GM18508 (cell line): ENCODE results near the gene PXDC1.
"Not testable (repeated sequence)": the region's sequence is repeated elsewhere in the genome, so short reads cannot be mapped to it uniquely, and the experiment has no call there.

Experiments
- ATAC-seq: cut with Tn5 transposase; IDR thresholded peaks from one replicate; pipeline ENCODE4 v1.9.1; 2021; ENCODE audit warnings: moderate number of reproducible peaks; ENCODE audit not compliant: insufficient read depth, unreplicated experiment

PXDC1 gene

DNA sequence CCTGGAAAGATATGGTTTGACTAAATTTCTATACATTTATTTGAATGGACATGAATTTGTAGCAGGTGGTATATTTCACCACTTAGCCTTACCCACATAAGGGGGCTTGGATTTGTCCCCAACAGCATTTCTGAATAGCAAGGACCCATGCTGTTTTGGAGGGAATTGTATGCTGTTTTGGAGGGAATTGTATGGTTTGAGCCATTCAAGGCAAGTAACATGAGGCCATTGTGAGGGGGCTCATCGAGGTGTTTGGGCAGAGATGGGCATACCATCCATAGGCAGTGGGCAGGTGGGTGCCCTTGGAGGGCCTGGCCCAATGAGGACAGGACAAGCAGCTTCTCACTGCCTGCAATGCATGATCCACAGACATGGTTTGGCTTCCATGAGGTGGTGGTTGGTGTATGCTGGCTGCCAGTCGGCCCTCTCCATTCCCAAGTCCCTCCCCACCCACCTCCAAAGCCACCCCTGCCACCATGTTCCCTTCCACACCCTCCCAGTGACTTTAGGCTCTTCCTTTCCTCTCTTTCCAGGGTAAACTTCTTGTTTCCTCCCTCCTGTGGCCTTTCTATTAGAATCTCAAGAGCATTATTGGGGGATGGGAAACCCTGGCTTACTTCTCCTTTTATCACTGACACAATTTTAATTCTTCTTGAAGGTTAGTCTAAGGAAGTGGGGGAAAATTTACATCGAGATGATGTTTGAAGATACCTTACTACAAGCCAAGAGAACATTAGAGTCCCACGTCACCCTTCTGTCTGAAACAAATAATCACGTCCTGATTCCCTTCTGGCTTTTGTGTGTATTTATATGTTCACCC is 13.2 kb upstream of the PXDC1 start:
- no peak for ATAC-seq

DNA sequence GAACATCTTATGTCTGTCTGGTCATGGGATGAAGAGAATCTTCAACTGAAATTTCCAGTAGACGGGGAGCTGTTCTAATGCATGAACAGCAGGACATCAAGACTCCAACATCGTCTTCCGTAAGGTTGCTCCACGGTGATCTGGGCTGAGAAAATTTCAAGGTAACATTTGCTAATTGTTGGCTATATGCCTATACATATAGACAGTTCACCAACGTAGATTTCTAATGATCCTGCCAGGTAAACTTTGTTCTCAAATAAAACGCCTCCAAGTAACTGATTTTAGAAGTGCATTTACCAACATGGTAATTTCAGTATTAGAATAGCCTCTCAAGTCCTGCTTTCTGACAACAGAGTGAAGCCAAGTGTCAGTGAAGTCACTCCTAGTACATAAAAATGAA is 11.3 kb upstream of the PXDC1 start:
- no peak for ATAC-seq

DNA sequence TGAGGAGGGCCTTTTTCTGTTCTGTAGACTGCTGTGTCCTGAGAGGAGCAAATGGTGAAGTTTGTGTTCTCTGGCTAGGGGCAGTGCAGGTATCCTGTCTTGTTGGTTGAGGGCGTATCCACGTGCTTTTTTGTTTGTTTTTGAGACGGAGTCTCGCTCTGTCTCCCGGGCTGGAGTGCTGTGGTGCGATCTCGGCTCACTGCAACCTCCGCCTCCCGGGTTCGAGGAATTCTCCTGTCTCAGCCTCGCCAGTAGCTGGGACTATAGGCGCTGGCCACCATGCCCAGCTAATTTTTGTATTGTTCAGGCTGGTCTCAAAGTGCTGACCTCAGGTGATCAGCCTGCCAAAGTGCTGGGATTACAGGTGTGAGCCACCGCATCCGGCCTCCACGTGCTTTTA is 10.8 kb upstream of the PXDC1 start:
- ATAC-seq = no peak

DNA sequence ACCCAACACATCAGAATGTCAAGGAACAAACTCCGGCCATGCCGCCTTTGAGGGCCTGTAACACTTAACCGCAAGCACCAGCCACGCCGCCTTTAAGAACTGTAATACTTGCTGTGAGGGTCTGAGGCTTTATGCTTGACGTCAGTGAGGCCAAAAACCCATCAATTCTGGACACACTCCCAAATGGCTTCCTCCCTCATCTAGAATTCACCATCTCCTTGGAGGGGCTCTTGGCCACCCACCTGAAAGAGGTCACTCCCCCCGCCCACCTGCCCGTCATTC is 10.4 kb upstream of the PXDC1 start:
- ATAC-seq = no peak

DNA sequence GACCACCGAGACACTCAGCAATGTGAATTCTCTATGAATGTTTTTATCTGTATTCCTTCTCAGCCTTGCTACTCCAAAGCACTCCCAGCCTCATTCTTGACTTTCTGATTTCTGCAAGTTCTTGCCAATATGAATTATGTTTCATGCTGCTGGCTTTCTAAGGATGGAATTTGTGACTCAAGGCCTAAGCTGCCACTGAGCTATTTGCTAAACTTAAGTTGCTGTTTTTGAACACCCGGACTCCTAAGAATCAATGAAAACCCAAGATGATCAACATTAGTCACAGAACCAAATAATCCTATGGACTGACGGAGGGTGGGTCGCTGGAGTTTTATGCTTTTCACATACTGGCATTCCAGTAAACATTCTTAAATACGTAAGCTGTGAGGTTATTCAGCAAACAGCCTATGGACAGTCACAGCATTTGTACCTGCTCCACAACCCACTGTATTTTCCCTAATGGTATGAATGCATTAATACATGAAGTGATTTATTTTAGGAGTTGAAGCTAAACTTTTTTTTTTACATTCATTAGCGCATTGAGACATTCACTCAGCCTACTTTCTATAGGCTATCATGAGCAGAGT is 8.2 kb upstream of the PXDC1 start:
- ATAC-seq = no peak

DNA sequence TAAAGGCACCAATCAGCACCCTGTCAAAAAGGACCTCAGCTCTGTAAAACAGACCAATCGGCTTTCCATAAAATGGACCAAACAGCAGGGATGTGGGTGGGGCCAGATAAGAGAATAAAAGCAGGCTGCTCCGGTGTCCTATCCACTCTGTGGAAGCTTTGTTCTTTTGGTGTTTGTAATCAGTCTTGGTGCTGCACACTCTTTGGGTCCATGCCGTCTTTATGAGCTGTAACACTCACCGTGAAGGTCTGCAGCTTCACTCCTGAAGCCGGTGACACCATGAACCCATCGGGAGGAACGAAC is 7.3 kb upstream of the PXDC1 start:
- no peak for ATAC-seq

DNA sequence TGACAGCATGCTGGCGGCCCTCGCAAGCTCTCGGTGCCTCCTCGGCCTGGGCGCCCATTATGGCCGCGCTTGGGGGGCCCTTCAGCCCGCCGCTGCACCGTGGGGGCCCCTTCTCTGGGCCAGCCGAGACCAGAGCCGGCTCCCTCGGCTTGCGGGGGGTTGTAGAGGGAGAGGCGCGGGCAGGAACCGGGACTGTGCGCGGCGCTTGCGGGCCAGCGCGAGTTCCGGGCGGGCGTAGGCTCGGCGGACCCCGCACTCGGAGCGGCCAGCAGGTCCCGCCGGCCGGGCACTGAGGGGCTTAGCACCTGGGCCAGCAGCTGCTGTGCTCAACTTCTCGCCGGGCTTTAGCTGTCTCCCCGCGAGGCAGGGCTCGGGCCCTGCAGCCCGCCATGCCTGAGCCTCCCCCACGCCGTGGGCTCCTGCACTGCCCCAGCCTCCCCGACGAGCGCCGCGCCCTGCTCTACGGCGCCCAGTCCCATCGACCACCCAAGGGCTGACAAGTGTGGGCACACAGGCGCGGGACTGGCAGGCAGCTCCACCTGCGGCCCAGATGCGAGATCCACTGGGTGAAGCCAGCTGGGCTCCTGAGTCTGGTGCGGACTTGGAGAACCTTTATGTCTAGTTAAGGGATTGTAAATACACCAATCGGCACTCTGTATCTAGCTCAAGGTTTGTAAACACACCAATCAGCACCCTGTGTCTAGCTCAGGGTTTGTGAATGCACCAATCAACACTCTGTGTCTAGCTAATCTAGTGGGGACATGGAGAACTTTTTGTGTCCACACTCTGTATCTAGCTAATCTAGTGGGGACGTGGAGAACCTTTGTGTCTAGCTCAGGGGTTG is 6.7 kb upstream of the PXDC1 start:
- ATAC-seq = not testable (repeated sequence)

DNA sequence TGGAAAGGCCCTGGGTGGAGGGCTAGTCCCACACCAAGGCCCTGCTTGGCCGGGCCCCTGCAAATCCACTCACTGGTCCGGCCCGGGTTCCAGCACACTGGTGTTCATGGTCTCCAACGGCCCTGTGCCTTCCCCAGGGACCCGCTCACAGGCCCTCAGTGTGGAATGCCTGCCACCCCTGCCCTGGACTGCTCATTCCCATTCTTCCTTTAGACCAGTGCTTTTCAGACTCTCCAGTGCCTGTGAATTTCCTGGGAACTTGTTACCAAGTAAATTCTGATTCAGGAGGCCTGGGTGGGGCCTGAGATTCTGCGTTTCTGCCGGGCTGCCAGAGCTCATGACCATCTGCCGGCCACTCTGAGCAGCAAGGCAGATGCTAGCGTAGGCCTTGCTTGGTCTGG is 5.7 kb upstream of the PXDC1 start:
- no peak for ATAC-seq

DNA sequence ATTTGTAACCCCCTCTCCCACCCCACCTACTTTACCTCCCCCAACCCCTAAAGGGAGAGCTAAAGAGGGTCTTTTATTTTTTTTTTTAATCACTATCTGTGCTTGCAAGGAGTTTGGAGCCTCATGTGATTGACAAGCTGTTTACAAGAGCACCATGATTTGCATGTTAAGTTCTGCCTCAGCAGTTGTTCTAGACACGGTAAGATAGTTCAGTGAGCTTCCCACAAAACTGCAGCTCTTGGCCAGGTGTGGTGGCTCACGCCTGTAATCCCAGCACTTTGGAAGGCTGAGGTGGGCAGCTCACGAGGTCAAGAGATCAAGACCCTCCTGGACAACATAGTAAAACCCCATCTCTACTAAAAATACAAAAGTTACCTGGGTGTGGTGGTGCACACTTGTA is 5.0 kb upstream of the PXDC1 start:
- no peak for ATAC-seq

DNA sequence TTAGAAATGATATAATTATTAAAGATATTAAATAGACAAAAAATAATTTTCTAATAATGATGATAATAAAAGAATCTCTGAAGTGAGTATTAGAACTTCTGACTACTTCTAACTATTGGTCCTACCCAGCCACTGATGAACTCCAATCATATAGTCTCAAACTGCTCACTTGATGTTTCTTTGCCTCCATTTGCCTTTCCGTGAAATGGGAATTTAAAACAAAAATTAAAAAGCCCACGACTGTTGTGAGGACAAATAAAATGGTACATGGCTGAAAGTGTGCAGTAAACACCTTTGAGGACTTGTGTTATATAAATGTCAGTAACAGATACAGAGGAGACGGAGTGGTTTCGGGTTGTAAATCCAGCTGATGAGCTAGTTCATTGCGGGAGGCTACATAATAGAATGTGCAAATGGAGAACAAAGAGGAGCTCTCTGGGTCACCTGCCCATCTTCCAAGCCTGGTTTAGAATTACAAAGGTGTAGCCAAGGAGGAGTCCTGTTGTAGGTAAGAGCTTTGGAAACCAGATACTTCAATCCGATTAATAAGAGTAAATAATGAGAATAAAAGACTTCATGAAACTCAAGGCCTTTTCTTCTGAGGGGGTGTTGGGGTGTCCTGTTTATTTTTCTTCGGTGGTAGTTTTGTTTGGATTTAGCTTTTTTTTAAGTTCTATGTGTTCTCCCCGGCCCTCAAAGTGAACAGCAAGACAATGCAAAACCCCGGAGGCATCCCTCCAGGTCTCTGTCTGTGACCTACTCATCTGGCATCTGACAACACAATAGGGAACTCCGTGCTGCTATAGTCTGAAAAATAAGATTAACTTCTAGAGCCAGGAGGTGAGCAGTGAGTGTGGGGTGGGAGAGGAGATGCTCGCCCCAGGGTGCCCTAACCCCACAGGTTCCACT is 4.4 kb upstream of the PXDC1 start:
- no peak for ATAC-seq

DNA sequence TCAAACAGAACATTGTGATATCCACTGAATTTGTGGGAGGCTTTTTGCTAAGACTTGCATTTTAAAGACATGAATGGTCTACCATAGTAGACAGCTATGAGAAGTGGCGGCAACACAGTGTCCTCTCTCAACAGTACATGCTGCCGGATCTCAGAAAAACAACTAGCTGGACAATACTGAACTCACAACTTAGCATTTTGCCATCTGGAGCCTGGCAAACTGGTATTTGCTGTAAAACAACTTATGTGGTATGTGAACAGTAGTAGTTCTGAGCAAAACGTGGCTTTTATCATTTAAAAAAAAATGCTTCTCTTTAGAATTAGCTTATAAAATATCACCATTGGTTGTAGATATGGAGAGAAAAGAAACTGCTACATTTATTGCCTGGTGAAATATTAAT is 3.3 kb upstream of the PXDC1 start:
- no peak for ATAC-seq

DNA sequence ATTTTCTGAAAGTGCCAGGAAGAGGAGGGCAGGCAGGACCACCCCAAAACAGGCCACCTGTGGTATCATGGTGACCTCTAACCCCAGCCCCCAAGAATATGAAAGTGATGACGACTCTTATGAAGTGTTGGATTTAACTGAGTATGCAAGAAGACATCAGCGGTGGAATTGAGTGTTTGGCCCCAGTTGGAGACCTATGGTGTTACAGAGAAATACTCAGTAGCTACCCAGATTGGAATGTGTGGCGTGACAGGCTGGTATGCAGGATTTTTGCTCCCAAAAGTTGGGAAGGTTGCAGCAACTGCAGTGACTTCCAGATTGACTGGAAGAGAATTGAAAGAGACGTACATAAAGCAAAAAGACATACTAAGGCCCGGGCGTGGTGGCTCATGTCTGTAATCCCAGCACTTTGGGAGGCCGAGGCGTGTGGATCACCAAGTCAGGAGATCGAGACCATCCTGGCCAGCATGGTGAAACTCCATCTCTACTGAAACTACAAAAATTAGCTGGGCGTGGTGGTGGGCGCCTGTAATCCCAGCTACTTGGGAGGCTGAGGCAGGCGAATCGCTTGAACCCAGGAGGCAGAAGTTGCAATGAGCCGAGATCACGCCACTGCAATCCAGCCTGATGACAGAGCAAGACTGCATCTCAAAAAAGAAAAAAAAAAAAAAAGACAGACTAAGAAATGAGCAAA is 2.7 kb upstream of the PXDC1 start:
- not testable (repeated sequence) for ATAC-seq

DNA sequence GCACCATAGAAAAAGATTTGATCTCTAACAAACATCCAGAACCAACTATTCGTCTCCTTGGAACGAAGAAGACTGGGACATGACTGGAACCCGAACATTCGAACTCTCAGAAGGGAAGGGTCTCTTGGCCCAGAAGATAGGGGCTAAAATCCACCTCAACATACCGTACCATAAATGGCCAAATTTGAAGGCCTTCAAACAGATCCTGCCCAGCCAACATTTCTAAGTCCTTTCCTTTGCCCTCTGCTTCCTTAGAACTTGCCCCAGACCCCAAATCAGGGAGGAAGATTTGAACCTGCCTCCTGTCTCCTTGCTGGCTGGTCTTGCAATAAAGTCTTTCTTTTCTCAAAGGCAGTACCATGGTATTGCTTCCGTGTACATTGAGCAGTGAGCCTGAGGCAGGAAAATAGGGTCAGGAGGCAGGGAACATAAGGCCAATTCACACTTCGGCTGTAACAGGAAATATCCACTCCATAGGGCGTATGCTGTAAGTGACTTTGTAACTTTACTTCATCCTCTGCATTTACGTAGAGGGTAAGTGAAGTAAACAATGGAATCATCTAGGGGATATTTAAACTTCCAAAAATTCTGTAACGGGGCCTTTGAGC is 1.8 kb upstream of the PXDC1 start:
- no peak for ATAC-seq

DNA sequence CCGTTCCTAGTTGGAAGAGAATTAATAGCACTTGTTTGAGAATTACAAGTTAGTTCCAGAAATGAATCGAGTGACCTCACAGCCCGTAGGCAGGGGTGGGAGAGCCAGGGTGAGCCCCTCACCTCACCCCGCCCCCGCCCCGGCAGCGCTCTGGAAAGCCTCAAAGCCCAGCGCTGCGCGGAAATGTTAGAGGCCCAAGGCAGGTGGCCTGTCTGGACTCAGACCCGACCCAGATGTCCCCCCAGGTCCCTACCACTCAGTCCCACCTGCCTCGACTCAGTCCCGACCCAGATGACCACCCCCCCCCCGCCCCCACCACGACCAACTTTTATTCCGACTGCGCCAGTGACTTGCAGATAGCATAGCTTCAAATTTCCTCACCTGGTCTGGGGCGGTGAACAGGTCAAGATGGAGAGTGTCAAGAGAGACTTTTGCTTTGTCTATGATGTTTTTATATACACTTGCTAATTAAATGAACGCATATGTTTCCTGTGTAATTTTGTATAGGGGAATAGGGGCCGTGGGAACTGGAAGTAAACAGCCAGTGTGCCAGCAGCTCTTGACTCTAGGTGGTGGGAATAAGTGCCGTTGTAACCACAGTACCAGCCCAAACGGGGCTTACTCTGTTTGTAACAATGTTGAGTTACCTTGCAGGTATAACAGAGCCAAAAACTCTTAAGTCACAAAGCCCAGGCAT is 1.2 kb upstream of the PXDC1 start:
- no peak for ATAC-seq

DNA sequence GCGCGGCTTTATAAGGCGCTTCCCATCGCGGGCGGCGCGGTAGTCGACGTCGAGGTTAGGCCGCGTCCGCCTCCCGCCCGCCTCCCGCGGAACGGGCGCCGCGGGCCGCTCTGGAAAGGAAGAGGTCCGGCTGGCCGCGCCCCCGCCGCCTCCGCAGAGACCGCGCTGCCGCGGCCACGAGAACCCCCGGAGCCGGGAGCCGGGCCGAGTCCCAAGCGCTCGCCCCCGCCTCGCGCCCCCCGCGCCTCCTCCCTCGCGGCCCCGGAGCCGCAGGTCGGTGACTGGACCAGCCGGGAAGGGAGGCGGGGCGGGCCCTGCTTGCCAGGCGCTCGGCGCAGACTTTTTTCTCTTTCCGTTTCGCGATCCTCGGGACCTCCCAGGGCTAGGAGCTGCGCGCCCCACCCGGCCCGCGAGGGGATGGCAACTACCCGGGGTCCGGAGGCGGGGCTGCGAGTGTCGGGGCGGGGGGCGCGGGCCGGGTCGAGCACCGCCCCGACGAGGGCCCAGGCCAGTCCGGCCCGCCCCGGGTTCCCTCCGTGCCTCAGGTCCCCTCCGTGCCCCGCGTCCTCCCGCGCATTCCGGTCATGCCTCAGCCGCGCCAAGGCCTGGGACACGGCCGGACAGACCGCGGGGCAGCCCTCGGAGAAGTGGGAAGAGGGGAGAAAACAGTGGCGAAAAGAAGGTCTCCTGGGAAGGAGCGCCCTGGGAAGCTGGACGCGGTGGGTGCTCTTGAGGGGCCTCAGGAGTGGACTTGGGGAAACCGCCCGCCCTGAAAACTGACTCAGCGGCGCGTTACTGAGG is 417 bp upstream of the PXDC1 start:
- ATAC-seq = no peak

DNA sequence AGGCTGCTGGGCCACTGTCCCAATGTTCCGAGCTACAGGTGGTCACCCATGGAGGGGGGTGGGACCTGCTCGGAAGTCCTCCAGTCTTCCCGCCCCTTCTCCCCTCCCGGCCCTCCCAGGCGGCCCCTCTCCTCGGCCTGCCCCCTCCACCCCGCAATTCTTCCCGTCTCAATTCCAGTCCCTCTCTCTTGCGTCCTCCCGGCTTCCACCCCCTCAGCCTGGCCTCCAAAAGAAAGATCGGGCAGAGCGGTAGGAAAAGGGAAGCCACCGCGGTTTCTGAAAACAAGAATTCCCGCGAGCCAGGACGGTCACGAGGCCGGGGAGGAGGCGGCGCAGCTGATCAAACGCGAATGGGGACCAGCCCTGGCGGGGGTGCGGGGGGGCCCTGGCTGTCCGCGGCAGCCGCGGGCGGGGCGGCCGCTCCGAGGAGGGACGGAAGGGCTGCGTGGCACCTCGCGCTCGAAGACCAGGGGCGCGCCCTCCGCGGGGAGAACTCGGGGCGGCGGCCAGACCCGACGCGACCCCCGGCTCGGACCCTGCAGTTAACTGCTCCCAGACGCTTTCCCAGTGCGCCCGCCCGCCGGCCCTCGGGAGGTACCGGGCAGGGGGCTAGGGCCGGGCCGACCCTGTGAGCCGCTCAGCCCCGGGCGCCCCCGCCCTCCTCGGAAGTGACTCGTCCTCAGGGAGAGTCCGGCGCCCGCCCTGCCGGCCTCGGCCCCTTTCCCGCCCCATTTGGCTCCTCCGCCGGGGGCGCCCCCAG is 1.0 kb downstream of the PXDC1 start:
- no peak for ATAC-seq

DNA sequence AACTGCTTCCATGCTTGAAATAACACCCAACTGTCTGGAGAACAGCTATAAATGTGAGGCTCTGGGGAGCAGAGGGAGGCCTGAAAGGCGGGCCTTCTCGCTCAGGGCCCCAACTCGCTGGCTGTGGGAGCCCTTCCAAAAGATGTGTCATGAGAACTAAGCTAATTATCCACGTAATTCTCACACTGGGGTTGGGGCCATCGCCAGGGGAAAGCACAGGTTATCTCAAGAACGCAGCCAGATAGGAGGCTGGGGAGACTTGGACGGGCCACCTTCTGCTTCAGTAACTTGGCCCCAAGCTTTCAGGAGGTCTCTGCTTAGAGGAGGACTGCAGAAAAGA is 1.6 kb downstream of the PXDC1 start:
- no peak for ATAC-seq
